GM19239 (cell line): ENCODE data around the gene PLA2R1.
"Not testable (repeated sequence)": the region's sequence is repeated elsewhere in the genome, so short reads cannot be mapped to it uniquely, and the experiment has no call there.

Experiments
- DNase-seq: peaks from one replicate; pipeline ENCODE4 v3.0.0; 2011; ENCODE audit warnings: low spot score; ENCODE audit not compliant: insufficient read length
- FAIRE-seq: peaks from 2 replicates; lab custom pipeline; 2011; peaks lifted over from hg19 to GRCh38; lab: Jason Lieb, UNC

PLA2R1 gene

GRCh38 chr2:160064916-160065315 lies 2.5 kb upstream of the PLA2R1 start:
- DNase-seq: no peak
- FAIRE-seq: no peak

GRCh38 chr2:160063879-160064612 lies 1.6 kb upstream of the PLA2R1 start:
- DNase-seq: no peak
- FAIRE-seq: no peak

- FAIRE-seq (no peak), DNase-seq (no peak)
These were observed 856 bp upstream of the PLA2R1 start for GRCh38 chr2:160063271-160063670.

GRCh38 chr2:160061944-160062291 lies 497 bp downstream of the PLA2R1 start:
- FAIRE-seq (no peak), DNase-seq (no peak)

GRCh38 chr2:160061533-160061932 lies 882 bp downstream of the PLA2R1 start:
- FAIRE-seq (no peak), DNase-seq (no peak)

- DNase-seq: no peak
- FAIRE-seq: no peak
These were observed 2.1 kb downstream of the PLA2R1 start for GRCh38 chr2:160060297-160060696.

- no peak for DNase-seq
- no peak for FAIRE-seq
These were observed 5.1 kb downstream of the PLA2R1 start for GRCh38 chr2:160057356-160057755.

GRCh38 chr2:160055726-160056108 lies 6.7 kb downstream of the PLA2R1 start:
- DNase-seq (no peak), FAIRE-seq (no peak)

- FAIRE-seq (no peak), DNase-seq (no peak)
These were observed 7.3 kb downstream of the PLA2R1 start for GRCh38 chr2:160054984-160055725.

GRCh38 chr2:160053946-160054345 lies 8.5 kb downstream of the PLA2R1 start:
- no peak for DNase-seq
- no peak for FAIRE-seq

GRCh38 chr2:160052531-160052930 lies 9.9 kb downstream of the PLA2R1 start:
- DNase-seq (no peak), FAIRE-seq (no peak)

GRCh38 chr2:160051371-160051800 lies 11.0 kb downstream of the PLA2R1 start:
- DNase-seq: no peak
- FAIRE-seq: no peak

- no peak for FAIRE-seq
These were observed 12.3 kb downstream of the PLA2R1 start for GRCh38 chr2:160050147-160050546.

GRCh38 chr2:160045703-160046210 lies 16.7 kb downstream of the PLA2R1 start:
- no peak for FAIRE-seq

More at GRCh38 chr2:160050147-160050546, 12.3 kb downstream of the PLA2R1 start:
- DNase-seq: no peak

GRCh38 chr2:160044728-160045127 lies 17.7 kb downstream of the PLA2R1 start:
- no peak for DNase-seq
- no peak for FAIRE-seq

More at GRCh38 chr2:160045703-160046210, 16.7 kb downstream of the PLA2R1 start:
- DNase-seq: no peak

- DNase-seq: no peak
- FAIRE-seq: no peak
These were observed 19.1 kb downstream of the PLA2R1 start for GRCh38 chr2:160043265-160043664.

- no peak for FAIRE-seq
- DNase-seq: no peak
These were observed 20.4 kb downstream of the PLA2R1 start for GRCh38 chr2:160042054-160042453.

GRCh38 chr2:160041091-160041490 lies 21.3 kb downstream of the PLA2R1 start:
- FAIRE-seq (no peak), DNase-seq (no peak)

- FAIRE-seq: no peak
These were observed 23.1 kb downstream of the PLA2R1 start for GRCh38 chr2:160039166-160039903.

GRCh38 chr2:160038662-160039061 lies 23.8 kb downstream of the PLA2R1 start:
- FAIRE-seq, DNase-seq: not testable (repeated sequence)

More at GRCh38 chr2:160039166-160039903, 23.1 kb downstream of the PLA2R1 start:
- DNase-seq: no peak

GRCh38 chr2:160036736-160037135 lies 25.7 kb downstream of the PLA2R1 start:
- FAIRE-seq: no peak
- DNase-seq: no peak
